ENCODE results near the gene EVI2A. TPM values are rescaled to one million over a fixed set of nuclear protein-coding genes. Genes with fewer than 3 reads are reported as not detected.

Gene EVI2A
- total RNA-seq, 1 experiment from 2014 or later, result not detected

- Mint-ChIP-seq H3K36me3 (ENCODE audit: insufficient read depth, unreplicated experiment) (no peaks in the 10 kb centered on the region), H3K4me1 (ENCODE audit: low read depth, unreplicated experiment) (peaks cover 10% of the 10 kb centered on the region), H3K27me3 (ENCODE audit: unreplicated experiment) (no peaks in the 10 kb centered on the region), H3K27ac (ENCODE audit: unreplicated experiment) (no peak overlapping the region), H3K4me3 (ENCODE audit: low read depth, unreplicated experiment) (no peak overlapping the region), H3K9me3 (ENCODE audit: low read depth, unreplicated experiment) (no peaks in the 10 kb centered on the region)
- intact Hi-C loops (cut with micrococcal nuclease; ENCODE audit: unreplicated experiment), result no loop called here
- no peak for TF ChIP-seq CTCF (IDR thresholded peaks at IDR 0.05; ENCODE audit: unreplicated experiment)
- no peak for DNase-seq
- CTCF ChIA-PET, result no interaction called here
- no TSS peak for BruUV-seq (replicated peaks)
Observed at GRCh38 chr17:31311526-31311925, 9.9 kb downstream of the EVI2A start.

- Mint-ChIP-seq H3K27ac (ENCODE audit: unreplicated experiment) (no peak overlapping the region), H3K4me3 (ENCODE audit: low read depth, unreplicated experiment) (no peak overlapping the region), H3K36me3 (ENCODE audit: insufficient read depth, unreplicated experiment) (no peaks in the 10 kb centered on the region), H3K27me3 (ENCODE audit: unreplicated experiment) (no peaks in the 10 kb centered on the region), H3K4me1 (ENCODE audit: low read depth, unreplicated experiment) (peaks cover 10% of the 10 kb centered on the region), H3K9me3 (ENCODE audit: low read depth, unreplicated experiment) (no peaks in the 10 kb centered on the region)
- TF ChIP-seq CTCF (IDR thresholded peaks at IDR 0.05; ENCODE audit: unreplicated experiment), result no peak
- BruUV-seq (replicated peaks), result no TSS peak
- no peak for DNase-seq
- CTCF ChIA-PET, result interaction anchor here (0.7 kb wide), 1 partner anchor 1058 kb away, joined by 3 read pairs; no protein-coding TSS in a partner anchor
- intact Hi-C loops (cut with micrococcal nuclease; ENCODE audit: unreplicated experiment), result no loop called here
Observed at GRCh38 chr17:31310886-31311285, 10.5 kb downstream of the EVI2A start.

- TF ChIP-seq CTCF (IDR thresholded peaks at IDR 0.05; ENCODE audit: unreplicated experiment), result no peak
Observed at GRCh38 chr17:31310260-31310659, 11.2 kb downstream of the EVI2A start.

GRCh38 chr17:31309556-31309955 lies 11.9 kb downstream of the EVI2A start:
- intact Hi-C loops (cut with micrococcal nuclease; ENCODE audit: unreplicated experiment), result no loop called here
- TF ChIP-seq CTCF (IDR thresholded peaks at IDR 0.05; ENCODE audit: unreplicated experiment), result no peak
- Mint-ChIP-seq H3K27ac (ENCODE audit: unreplicated experiment) (no peak overlapping the region), H3K4me1 (ENCODE audit: low read depth, unreplicated experiment) (peaks cover 10% of the 10 kb centered on the region), H3K27me3 (ENCODE audit: unreplicated experiment) (no peaks in the 10 kb centered on the region), H3K4me3 (ENCODE audit: low read depth, unreplicated experiment) (no peak overlapping the region), H3K9me3 (ENCODE audit: low read depth, unreplicated experiment) (no peaks in the 10 kb centered on the region), H3K36me3 (ENCODE audit: insufficient read depth, unreplicated experiment) (peaks cover 4% of the 10 kb centered on the region)
- no peak for DNase-seq
- no TSS peak for BruUV-seq (replicated peaks)
- CTCF ChIA-PET, result no interaction called here

More at GRCh38 chr17:31310260-31310659, 11.2 kb downstream of the EVI2A start:
- Mint-ChIP-seq H3K9me3 (ENCODE audit: low read depth, unreplicated experiment) (no peaks in the 10 kb centered on the region), H3K4me1 (ENCODE audit: low read depth, unreplicated experiment) (peaks cover 10% of the 10 kb centered on the region), H3K36me3 (ENCODE audit: insufficient read depth, unreplicated experiment) (no peaks in the 10 kb centered on the region), H3K27me3 (ENCODE audit: unreplicated experiment) (no peaks in the 10 kb centered on the region), H3K4me3 (ENCODE audit: low read depth, unreplicated experiment) (no peak overlapping the region), H3K27ac (ENCODE audit: unreplicated experiment) (no peak overlapping the region)
- intact Hi-C loops (cut with micrococcal nuclease; ENCODE audit: unreplicated experiment), result no loop called here
- no TSS peak for BruUV-seq (replicated peaks)
- CTCF ChIA-PET, result interaction anchor here (0.7 kb wide), 1 partner anchor 1058 kb away, joined by 3 read pairs; no protein-coding TSS in a partner anchor
- no peak for DNase-seq

Data from Calu3 (cell line).